GM10266 (cell line): ENCODE measurements around the gene MUC5AC.

ENCODE experiments used
- DNase-seq: peaks from one replicate; pipeline ENCODE4 v3.0.0; 2012; ENCODE audit errors: extremely low spot score
- CTCF ChIP-seq: IDR thresholded peaks from 2 replicates; pipeline ENCODE4 v1.5.1; 2012; ENCODE audit warnings: mild to moderate bottlenecking, low read depth; ENCODE audit not compliant: control insufficient read depth, insufficient read depth; ENCODE audit errors: missing control alignments

MUC5AC gene

GRCh38 chr11:1219446-1219833, 61.7 kb downstream of the MUC5AC start:
- no peak for TF ChIP-seq CTCF

GRCh38 chr11:1219834-1220815, 62.4 kb downstream of the MUC5AC start:
- DNase-seq: no peak

More at GRCh38 chr11:1219446-1219833, 61.7 kb downstream of the MUC5AC start:
- no peak for DNase-seq

GRCh38 chr11:1220941-1221721, 63.4 kb downstream of the MUC5AC start:
- no peak for DNase-seq
- TF ChIP-seq CTCF: no peak

More at GRCh38 chr11:1219834-1220815, 62.4 kb downstream of the MUC5AC start:
- TF ChIP-seq CTCF: no peak

GRCh38 chr11:1221848-1222311, 64.1 kb downstream of the MUC5AC start:
- DNase-seq: no peak
- TF ChIP-seq CTCF: no peak

- no peak for TF ChIP-seq CTCF
- DNase-seq: no peak
These were observed 65.0 kb downstream of the MUC5AC start, which contains the start of gene MUC5B for GRCh38 chr11:1222491-1223345. Gene MUC5B (plus strand): TSS chr11:1223066. CDS start chr11:1223124, 58 bp downstream.

GRCh38 chr11:1223346-1224110, 65.8 kb downstream of the MUC5AC start:
- no peak for DNase-seq
- no peak for TF ChIP-seq CTCF
